SK-N-SH treated with all-trans-retinoic acid at 6 μM for 48 hours (cell line): ENCODE data around the gene DPP10.

ENCODE experiments used
- ATAC-seq: fragments of 200-7000 bp; cut with Tn5 transposase; 3 replicates; pipeline ENCODE4 v1.9.1; 2020; ENCODE audit warnings: mild to moderate bottlenecking, moderate library complexity
- ARNTL ChIP-seq: fragments of 450-650 bp; formaldehyde crosslinking; IDR thresholded peaks from 2 replicates; pipeline ENCODE4 v1.5.0; 2020; ENCODE audit warnings: low read depth, mild to moderate bottlenecking, moderate library complexity, borderline replicate concordance
- BACH2 ChIP-seq: fragments of 250-450 bp; sonication (Bioruptor Pico); IDR thresholded peaks from 2 replicates; pipeline ENCODE4 v1.9.0; 2021; ENCODE audit warnings: mild to moderate bottlenecking, borderline replicate concordance
- CSDC2 ChIP-seq: fragments of 250-450 bp; sonication (Bioruptor Pico); IDR thresholded peaks from 2 replicates; pipeline ENCODE4 v1.5.0; 2020; ENCODE audit warnings: mild to moderate bottlenecking, moderate library complexity
- CSRNP3 ChIP-seq: fragments of 250-450 bp; sonication (Bioruptor Pico); IDR thresholded peaks from 2 replicates; pipeline ENCODE4 v1.5.1; 2021; ENCODE audit warnings: mild to moderate bottlenecking, moderate library complexity
- ESRRG ChIP-seq: fragments of 250-450 bp; sonication (Bioruptor Pico); IDR thresholded peaks from 2 replicates; pipeline ENCODE4 v1.6.1; 2021; ENCODE audit warnings: mild to moderate bottlenecking
- GLIS3 ChIP-seq: fragments of 250-450 bp; sonication (Bioruptor Pico); IDR thresholded peaks from 2 replicates; pipeline ENCODE4 v1.5.0; 2020; ENCODE audit warnings: mild to moderate bottlenecking, moderate library complexity
- ISL1 ChIP-seq: fragments of 250-450 bp; sonication (Bioruptor Pico); IDR thresholded peaks from 2 replicates; pipeline ENCODE4 v2.1.2; 2022; ENCODE audit warnings: mild to moderate bottlenecking, moderate library complexity
- OSR1 ChIP-seq: fragments of 250-450 bp; sonication (Bioruptor Pico); IDR thresholded peaks from 2 replicates; pipeline ENCODE4 v1.8.0; 2022; ENCODE audit warnings: moderate library complexity, mild to moderate bottlenecking, inconsistent platforms
- PATZ1 ChIP-seq: fragments of 250-450 bp; sonication (Bioruptor Pico); IDR thresholded peaks from 2 replicates; pipeline ENCODE4 v1.8.0; 2020; ENCODE audit warnings: mild to moderate bottlenecking, moderate library complexity, borderline replicate concordance
- PPARA ChIP-seq: fragments of 250-450 bp; sonication (Bioruptor Pico); IDR thresholded peaks from 2 replicates; pipeline ENCODE4 v1.5.0; 2020; ENCODE audit warnings: mild to moderate bottlenecking, borderline replicate concordance
- RARB ChIP-seq: fragments of 250-450 bp; sonication (Bioruptor Pico); IDR thresholded peaks from 2 replicates; pipeline ENCODE4 v1.8.0; 2021; ENCODE audit warnings: mild to moderate bottlenecking, moderate library complexity
- TOX ChIP-seq: fragments of 250-450 bp; sonication (Bioruptor Pico); IDR thresholded peaks from 2 replicates; pipeline ENCODE4 v1.8.0; 2021; ENCODE audit warnings: mild to moderate bottlenecking, moderate library complexity, borderline replicate concordance
- TSHZ2 ChIP-seq: fragments of 250-450 bp; sonication (Bioruptor Pico); IDR thresholded peaks from 2 replicates; pipeline ENCODE4 v1.5.0; 2020; ENCODE audit warnings: mild to moderate bottlenecking, moderate library complexity
- ZC3H10 ChIP-seq: fragments of 250-450 bp; sonication (Bioruptor Pico); IDR thresholded peaks from 2 replicates; pipeline ENCODE4 v1.5.1; 2021; ENCODE audit warnings: mild to moderate bottlenecking, moderate library complexity
- ZFP3 ChIP-seq: fragments of 250-450 bp; sonication (Bioruptor Pico); IDR thresholded peaks from 2 replicates; pipeline ENCODE4 v1.5.0; 2020; ENCODE audit warnings: mild to moderate bottlenecking, moderate library complexity
- ZFP30 ChIP-seq: fragments of 450-650 bp; formaldehyde crosslinking; IDR thresholded peaks from 2 replicates; pipeline ENCODE4 v1.5.0; 2022; ENCODE audit warnings: mild to moderate bottlenecking, moderate library complexity
- ZNF565 ChIP-seq: fragments of 450-650 bp; formaldehyde crosslinking; conservative IDR thresholded peaks from 2 replicates; pipeline ENCODE4 v1.5.0; 2020; ENCODE audit warnings: low read depth, mild to moderate bottlenecking, moderate library complexity
- ZNF70 ChIP-seq: fragments of 450-650 bp; formaldehyde crosslinking; IDR thresholded peaks from 2 replicates; pipeline ENCODE4 v1.5.0; 2020; ENCODE audit warnings: mild to moderate bottlenecking, moderate library complexity
- ZNF8 ChIP-seq: fragments of 450-650 bp; formaldehyde crosslinking; IDR thresholded peaks from 2 replicates; pipeline ENCODE4 v1.5.0; 2020; ENCODE audit warnings: mild to moderate bottlenecking, moderate library complexity
- TF ChIP-seq, protein P1 (sequence below): fragments of 250-450 bp; sonication (Bioruptor Pico); IDR thresholded peaks from 2 replicates; pipeline ENCODE4 v1.5.1; 2020; ENCODE audit warnings: low read depth, mild to moderate bottlenecking, moderate library complexity
- TF ChIP-seq, protein P2 (sequence below): fragments of 250-450 bp; sonication (Bioruptor Pico); IDR thresholded peaks from 2 replicates; pipeline ENCODE4 v1.8.0; 2021; ENCODE audit warnings: low read depth, mild to moderate bottlenecking, moderate library complexity, borderline replicate concordance

DPP10 gene

DNA sequence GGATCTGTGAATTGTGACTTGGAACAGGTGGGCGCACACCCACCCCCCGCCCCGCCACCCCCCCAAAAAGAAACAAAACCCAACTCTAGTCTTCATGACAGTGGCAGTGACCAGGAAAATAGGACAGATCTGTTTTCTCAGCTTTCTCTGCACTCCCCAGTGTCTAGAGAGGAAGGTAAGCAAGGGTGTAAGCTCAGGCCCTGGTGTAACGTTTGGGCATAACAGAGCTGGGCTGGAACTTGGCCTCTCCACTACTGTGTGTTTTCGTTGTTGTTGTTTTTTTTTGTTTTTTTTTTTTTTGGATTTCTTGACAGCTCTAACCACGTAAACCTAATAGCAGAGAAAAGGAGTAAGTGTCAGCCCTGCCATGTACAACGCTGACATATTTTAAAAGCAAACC, 1160.8 kb downstream of the DPP10 start:
- ATAC-seq = no peak
- TF ChIP-seq, protein P1, sequence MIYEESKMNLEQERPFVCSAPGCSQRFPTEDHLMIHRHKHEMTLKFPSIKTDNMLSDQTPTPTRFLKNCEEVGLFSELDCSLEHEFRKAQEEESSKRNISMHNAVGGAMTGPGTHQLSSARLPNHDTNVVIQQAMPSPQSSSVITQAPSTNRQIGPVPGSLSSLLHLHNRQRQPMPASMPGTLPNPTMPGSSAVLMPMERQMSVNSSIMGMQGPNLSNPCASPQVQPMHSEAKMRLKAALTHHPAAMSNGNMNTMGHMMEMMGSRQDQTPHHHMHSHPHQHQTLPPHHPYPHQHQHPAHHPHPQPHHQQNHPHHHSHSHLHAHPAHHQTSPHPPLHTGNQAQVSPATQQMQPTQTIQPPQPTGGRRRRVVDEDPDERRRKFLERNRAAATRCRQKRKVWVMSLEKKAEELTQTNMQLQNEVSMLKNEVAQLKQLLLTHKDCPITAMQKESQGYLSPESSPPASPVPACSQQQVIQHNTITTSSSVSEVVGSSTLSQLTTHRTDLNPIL = no peak
- no peak for TF ChIP-seq CSRNP3 (CRISPR knock-in tag)
- TF ChIP-seq ZNF8 (CRISPR knock-in tag) = no peak
- no peak for TF ChIP-seq PPARA
- no peak for TF ChIP-seq OSR1 (CRISPR knock-in tag)
- TF ChIP-seq ARNTL (CRISPR knock-in tag) = no peak
- no peak for TF ChIP-seq GLIS3 (CRISPR knock-in tag)
- TF ChIP-seq ZC3H10 (CRISPR knock-in tag) = no peak
- TF ChIP-seq BACH2 (CRISPR knock-in tag) = no peak
- TF ChIP-seq ESRRG (CRISPR knock-in tag) = no peak
- TF ChIP-seq CSDC2 (CRISPR knock-in tag) = no peak
- no peak for TF ChIP-seq ZNF70 (CRISPR knock-in tag)
- TF ChIP-seq ZFP3 (CRISPR knock-in tag) = no peak
- no peak for TF ChIP-seq ZNF565 (CRISPR knock-in tag)
- no peak for TF ChIP-seq ISL1 (CRISPR knock-in tag)
- no peak for TF ChIP-seq PATZ1 (CRISPR knock-in tag)
- no peak for TF ChIP-seq RARB (CRISPR knock-in tag)
- TF ChIP-seq ZFP30 (CRISPR knock-in tag) = no peak
- TF ChIP-seq TSHZ2 (CRISPR knock-in tag) = no peak
- TF ChIP-seq TOX (CRISPR knock-in tag) = no peak

DNA sequence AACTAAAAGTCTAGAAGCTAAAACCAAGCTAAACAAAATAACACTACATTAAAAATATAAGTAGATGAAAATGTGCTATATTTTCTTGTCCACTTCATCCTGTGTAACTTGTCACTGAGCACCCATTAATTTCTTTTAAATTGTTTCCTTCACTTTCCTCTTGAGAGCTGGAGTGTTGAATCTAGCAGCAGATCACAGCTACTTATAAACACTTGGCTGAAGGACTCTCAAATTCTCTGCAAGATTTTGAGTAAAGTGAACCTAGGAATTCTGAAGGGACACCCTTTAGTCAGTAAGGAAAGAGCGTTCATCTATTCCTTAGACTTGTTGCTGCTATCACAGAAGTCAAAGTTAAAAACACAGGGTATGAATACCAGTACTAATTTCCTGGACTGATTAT, 1163.9 kb downstream of the DPP10 start:
- ATAC-seq = no peak
- TF ChIP-seq TSHZ2 (CRISPR knock-in tag) = no peak
- TF ChIP-seq, protein P2, sequence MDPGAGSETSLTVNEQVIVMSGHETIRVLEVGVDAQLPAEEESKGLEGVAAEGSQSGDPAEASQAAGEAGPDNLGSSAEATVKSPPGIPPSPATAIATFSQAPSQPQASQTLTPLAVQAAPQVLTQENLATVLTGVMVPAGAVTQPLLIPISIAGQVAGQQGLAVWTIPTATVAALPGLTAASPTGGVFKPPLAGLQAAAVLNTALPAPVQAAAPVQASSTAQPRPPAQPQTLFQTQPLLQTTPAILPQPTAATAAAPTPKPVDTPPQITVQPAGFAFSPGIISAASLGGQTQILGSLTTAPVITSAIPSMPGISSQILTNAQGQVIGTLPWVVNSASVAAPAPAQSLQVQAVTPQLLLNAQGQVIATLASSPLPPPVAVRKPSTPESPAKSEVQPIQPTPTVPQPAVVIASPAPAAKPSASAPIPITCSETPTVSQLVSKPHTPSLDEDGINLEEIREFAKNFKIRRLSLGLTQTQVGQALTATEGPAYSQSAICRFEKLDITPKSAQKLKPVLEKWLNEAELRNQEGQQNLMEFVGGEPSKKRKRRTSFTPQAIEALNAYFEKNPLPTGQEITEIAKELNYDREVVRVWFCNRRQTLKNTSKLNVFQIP (CRISPR knock-in tag) = no peak
- no peak for TF ChIP-seq BACH2 (CRISPR knock-in tag)
- TF ChIP-seq ZC3H10 (CRISPR knock-in tag) = no peak
- TF ChIP-seq GLIS3 (CRISPR knock-in tag) = no peak
- TF ChIP-seq RARB (CRISPR knock-in tag) = no peak
- TF ChIP-seq, protein P1 = no peak
- no peak for TF ChIP-seq OSR1 (CRISPR knock-in tag)
- no peak for TF ChIP-seq TOX (CRISPR knock-in tag)
- TF ChIP-seq ZFP30 (CRISPR knock-in tag) = no peak
